HG02763 (cell line): ENCODE data around the gene PPP6R3.
"Not testable (repeated sequence)": the region's sequence is repeated elsewhere in the genome, so short reads cannot be mapped to it uniquely, and the experiment has no call there.

Source experiments
- ATAC-seq: cut with Tn5 transposase; IDR thresholded peaks from one replicate; pipeline ENCODE4 v1.9.1; 2021; ENCODE audit warnings: mild to moderate bottlenecking, moderate library complexity; ENCODE audit not compliant: unreplicated experiment

PPP6R3 gene

GRCh38 chr11:68436162-68436888, 24.2 kb upstream of the PPP6R3 start:
- ATAC-seq = no peak

- ATAC-seq = no peak
These were observed 23.3 kb upstream of the PPP6R3 start for GRCh38 chr11:68436985-68437926.

GRCh38 chr11:68437927-68438657, 22.5 kb upstream of the PPP6R3 start:
- no peak for ATAC-seq

GRCh38 chr11:68438658-68439259, 21.8 kb upstream of the PPP6R3 start:
- ATAC-seq = no peak

- no peak for ATAC-seq
These were observed 21.0 kb upstream of the PPP6R3 start for GRCh38 chr11:68439355-68440065.

- ATAC-seq = no peak
These were observed 20.3 kb upstream of the PPP6R3 start for GRCh38 chr11:68440224-68440623.

DNA sequence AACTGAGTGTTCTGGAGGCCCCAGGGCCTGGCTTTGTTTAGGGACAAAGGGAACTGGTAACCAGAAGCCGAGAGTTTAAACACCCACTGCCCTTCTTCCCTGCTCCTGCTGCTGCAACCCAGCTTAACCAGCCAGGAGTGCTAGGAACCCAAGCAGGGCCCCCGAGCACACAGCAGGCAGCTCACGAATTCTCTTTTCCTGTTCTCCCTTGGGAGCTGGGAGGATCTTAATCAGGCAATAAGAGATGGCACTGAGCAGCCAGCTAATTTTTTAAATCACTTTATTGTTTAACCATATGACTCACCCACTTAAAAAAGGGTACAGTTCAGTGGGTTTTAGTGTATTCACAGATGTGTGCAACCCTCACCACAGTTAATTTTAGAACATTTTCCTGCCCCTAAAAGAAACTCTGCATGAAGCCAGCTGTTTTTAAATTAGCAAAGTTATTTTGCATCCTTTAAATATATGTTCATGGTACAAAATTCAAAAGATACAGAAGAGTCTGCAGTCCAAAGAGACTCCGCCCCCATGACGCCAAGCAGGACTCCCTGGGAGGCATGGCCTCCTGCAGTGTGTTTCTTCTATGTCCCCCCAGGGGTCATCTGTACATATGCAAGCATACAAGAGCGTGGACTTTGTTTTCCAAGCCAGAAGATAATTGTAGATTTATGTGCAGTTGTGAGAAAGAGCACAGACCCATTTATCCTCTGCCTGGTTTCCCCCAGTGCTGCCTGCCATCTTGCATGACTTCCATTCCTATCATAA, 18.9 kb upstream of the PPP6R3 start:
- ATAC-seq = no peak

DNA sequence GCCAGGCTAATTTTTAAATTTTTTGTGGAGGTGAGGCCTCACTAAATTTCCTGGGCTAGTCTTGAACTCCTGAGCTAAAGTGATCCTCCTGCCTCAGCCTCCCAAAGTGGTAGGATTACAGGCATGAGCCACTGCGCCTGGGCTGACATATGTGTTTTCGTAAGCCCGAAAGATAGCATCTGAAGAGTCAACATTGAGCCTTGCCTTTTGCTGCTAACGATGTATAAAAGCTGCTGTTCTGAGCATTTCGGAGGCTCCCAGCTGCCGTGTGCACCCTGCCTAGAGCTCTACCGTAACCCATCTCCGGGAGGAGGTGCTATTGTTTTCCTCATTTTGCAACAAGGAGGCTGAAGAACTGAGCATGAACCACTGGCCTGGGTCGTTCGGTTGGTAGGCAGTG, 18.1 kb upstream of the PPP6R3 start:
- no peak for ATAC-seq

- no peak for ATAC-seq
These were observed 16.0 kb upstream of the PPP6R3 start for GRCh38 chr11:68444566-68444965.

DNA sequence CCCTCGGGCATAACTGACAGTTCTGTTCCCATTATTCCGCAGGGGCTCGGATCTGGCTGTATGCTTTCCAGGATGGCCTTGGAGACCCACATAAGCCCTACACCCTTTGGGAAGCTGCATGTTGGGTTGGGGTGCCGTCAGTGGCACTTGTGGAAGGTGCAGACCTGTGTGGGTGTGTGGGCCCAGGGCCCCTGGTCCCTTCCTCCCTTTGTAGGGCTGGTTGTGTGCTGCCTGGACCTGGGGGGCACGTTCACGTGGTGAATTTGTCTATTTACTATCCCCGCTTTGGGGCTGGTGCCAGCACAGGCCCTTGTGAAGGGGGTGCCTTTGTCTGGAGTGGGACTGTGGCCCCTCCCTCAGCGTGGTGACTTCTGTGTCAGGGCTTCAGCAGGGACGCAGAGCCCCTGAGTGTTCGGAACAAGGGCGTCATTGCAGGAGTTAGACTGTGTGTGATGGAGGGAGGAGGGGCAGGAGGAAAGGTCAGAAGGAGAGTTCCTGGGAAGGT, 15.0 kb upstream of the PPP6R3 start:
- no peak for ATAC-seq

- ATAC-seq = no peak
These were observed 14.4 kb upstream of the PPP6R3 start for GRCh38 chr11:68446046-68446725.

DNA sequence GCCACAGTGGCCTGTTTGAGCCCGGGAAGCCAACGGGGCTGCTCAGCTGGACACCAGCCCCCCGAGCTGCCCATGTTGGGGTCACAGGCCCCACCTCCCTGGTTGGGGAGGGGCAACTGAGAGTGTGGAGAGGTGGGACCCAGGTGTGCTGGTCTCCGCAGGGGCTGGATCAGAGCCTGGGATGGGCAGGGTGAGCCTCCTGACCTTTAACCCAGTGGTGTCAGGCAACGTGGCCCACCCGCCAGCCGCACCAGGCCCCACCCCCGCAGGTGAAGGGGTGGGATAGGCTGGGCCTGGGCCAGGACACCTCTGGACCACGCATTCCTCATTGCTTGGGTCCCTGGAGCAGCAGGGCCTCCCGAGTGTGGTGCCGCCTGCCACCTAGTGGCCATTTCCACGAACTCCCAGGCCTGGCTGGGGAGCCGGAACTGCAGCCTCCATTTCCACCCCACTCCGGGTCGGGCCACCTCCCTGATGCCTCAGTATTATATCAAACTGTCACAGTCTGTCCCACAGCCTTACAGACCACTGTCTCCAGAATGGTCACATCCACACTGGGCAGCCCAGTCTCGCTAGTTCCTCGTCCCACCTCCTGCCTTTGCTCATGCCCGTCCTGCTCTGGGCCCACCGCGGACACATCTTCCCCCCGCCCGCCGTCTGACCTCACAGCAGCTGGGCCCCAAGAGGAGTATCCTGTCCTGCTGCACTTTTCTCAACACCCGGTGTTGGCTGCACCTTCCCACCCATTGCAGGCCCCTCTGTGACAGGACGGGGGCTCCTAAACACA, 13.3 kb upstream of the PPP6R3 start:
- ATAC-seq = peak; percentile 54

GRCh38 chr11:68447914-68448313, 12.6 kb upstream of the PPP6R3 start:
- ATAC-seq = not testable (repeated sequence)

DNA sequence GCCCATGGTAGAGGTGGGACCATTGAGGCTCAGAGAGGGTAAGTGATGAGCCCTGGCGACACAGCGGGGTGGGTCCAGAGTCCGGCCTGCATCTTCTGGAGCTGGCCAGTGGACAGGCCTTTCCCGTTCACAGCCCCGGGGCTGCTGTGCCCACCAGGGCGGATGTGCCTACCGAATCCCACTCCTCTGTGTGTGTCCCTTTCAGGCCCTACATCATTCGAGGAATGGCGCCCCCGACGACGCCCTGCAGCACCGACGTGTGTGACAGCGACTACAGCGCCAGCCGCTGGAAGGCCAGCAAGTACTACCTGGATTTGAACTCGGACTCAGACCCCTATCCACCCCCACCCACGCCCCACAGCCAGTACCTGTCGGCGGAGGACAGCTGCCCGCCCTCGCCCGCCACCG, 11.9 kb upstream of the PPP6R3 start:
- no peak for ATAC-seq

GRCh38 chr11:68449951-68450350, 10.6 kb upstream of the PPP6R3 start:
- ATAC-seq = no peak

DNA sequence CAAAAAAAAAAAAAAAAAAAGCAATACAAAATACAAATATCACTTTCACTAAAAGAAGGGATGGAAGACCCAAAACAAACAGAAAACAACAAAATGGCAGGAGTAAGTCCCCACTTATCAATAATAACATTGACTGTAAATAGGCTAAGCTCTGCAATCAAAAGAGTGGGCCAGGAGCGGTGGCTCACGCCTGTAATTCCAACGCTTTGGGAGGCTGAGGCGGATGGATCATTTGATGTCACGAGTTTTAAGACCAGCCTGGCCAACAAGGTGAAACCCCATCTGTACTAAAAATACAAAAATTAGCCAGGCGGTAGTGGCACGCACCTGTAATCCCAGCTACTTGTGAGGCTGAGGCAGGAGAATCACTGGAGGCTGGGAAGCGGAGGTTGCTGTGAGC, 9.8 kb upstream of the PPP6R3 start:
- no peak for ATAC-seq

DNA sequence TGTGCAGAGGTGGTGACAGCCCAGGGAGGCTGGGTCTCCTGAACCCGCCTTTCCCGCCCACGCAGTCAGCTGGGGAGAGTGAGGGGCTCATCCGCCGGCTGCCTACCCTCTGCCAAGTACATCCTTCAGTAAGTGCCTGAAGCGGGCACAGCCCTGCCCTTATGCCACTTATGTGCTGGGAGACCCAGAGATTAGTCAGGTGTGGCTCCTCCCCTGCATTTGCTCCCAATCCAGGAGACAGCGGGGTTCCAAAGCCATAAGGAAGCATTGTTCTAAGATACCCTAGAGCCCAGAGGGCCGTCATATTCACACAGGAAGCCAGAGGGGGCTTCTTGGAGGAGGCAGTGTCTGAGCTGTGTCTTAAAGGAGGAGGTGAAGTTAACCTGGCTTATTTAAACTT, 5.8 kb upstream of the PPP6R3 start:
- ATAC-seq = no peak

- no peak for ATAC-seq
These were observed 5.1 kb upstream of the PPP6R3 start for GRCh38 chr11:68455485-68455884.
